ENCODE measurements around the gene GPR173.
A peak's percentile ranks its signal among the peaks of the same experiment; 100 is the strongest.

The GPR173 gene

GRCh38 chrX:53093177-53093655 is 44.6 kb downstream of the GPR173 start (continued):
- TF ChIP-seq ZNF513 (tag by site-specific recombination; IDR thresholded peaks at IDR 0.05) = no peak
- no peak for TF ChIP-seq PRDM6 (tag by site-specific recombination; IDR thresholded peaks at IDR 0.05)
- no peak for TF ChIP-seq ZBTB48 (tag by site-specific recombination; IDR thresholded peaks at IDR 0.05)
- no peak for TF ChIP-seq ZBTB20 (tag by site-specific recombination; IDR thresholded peaks at IDR 0.05)
- TF ChIP-seq ZNF416 (tag by site-specific recombination; IDR thresholded peaks at IDR 0.05) = no peak
- no peak for TF ChIP-seq ZNF18 (tag by site-specific recombination; IDR thresholded peaks at IDR 0.05)
- TF ChIP-seq ZBTB17 (tag by site-specific recombination; IDR thresholded peaks at IDR 0.05) = 0 out of 2 replicates have a peak, but pooled peaks have one; percentile 23
- TF ChIP-seq ZNF555 (tag by site-specific recombination; conservative IDR thresholded peaks at IDR 0.05) = no peak
- TF ChIP-seq ZNF837 (tag by site-specific recombination; IDR thresholded peaks at IDR 0.05) = no peak
- no peak for TF ChIP-seq ZNF148 (tag by site-specific recombination; IDR thresholded peaks at IDR 0.05; ENCODE audit: borderline replicate concordance)
- no peak for TF ChIP-seq ZNF132 (tag by site-specific recombination; IDR thresholded peaks at IDR 0.05; ENCODE audit: borderline replicate concordance)
- no peak for TF ChIP-seq ELK4 (IDR thresholded peaks at IDR 0.05; ENCODE audit: borderline replicate concordance, low read depth, low read length)
- no peak for TF ChIP-seq OSR2 (tag by site-specific recombination; IDR thresholded peaks at IDR 0.05)
- TF ChIP-seq ZNF76 (tag by site-specific recombination; IDR thresholded peaks at IDR 0.05; ENCODE audit: borderline replicate concordance, low read depth) = no peak
- no peak for TF ChIP-seq TSHZ1 (tag by site-specific recombination; IDR thresholded peaks at IDR 0.05; ENCODE audit: borderline replicate concordance)
- TF ChIP-seq RBAK (tag by site-specific recombination; IDR thresholded peaks at IDR 0.05) = no peak
- TF ChIP-seq ZNF654 (tag by site-specific recombination; IDR thresholded peaks at IDR 0.05; ENCODE audit: low read depth) = peak; percentile 73
- TF ChIP-seq ZNF610 (tag by site-specific recombination; IDR thresholded peaks at IDR 0.05; ENCODE audit: borderline replicate concordance) = 0 out of 2 replicates have a peak, but pooled peaks have one; percentile 40
- no peak for TF ChIP-seq ZNF155 (tag by site-specific recombination; IDR thresholded peaks at IDR 0.05)
- no peak for TF ChIP-seq ZNF560 (tag by site-specific recombination; IDR thresholded peaks at IDR 0.05; ENCODE audit: borderline replicate concordance)
- TF ChIP-seq ZNF645 (tag by site-specific recombination; IDR thresholded peaks at IDR 0.05) = no peak
- TF ChIP-seq ZNF112 (tag by site-specific recombination; IDR thresholded peaks at IDR 0.05) = no peak
- TF ChIP-seq ZNF658 (tag by site-specific recombination; IDR thresholded peaks at IDR 0.05) = no peak
- no peak for TF ChIP-seq ZNF146 (tag by site-specific recombination; IDR thresholded peaks at IDR 0.05)
- no peak for TF ChIP-seq ZNF600 (tag by site-specific recombination; IDR thresholded peaks at IDR 0.05)
- TF ChIP-seq ZNF169 (tag by site-specific recombination; IDR thresholded peaks at IDR 0.05) = no peak
